Measurements from ENCODE around the gene TRIM60. TPM values are rescaled to one million over a fixed set of nuclear protein-coding genes. Genes with fewer than 3 reads are reported as not detected.

The TRIM60 gene
- total and polyA plus RNA-seq, 2 donors (not counting 3 experiments of a cell fraction or from before 2014, with no cell fraction given): not detected

- Histone ChIP-seq H3K4me1 (ENCODE audit: control insufficient read depth, extremely low read depth, insufficient read depth, low read length) (no peaks in the 10 kb centered on the region), H3K4me2 (ENCODE audit: insufficient read depth, low read length) (no peak overlapping the region), H4K20me1 (replicated peaks; ENCODE audit: control insufficient read depth, extremely low read depth, insufficient read depth, low read length) (no peaks in the 10 kb centered on the region), H3K4me3 (replicated peaks in 1 of 3; ENCODE audit: insufficient read depth in 1 of 3, low read depth in 1 of 3, low read length in 3 of 3) (no peak overlapping the region), H2AFZ (ENCODE audit: low read depth, low read length) (no peak overlapping the region), H3K9ac (replicated peaks; ENCODE audit: extremely low read depth, insufficient read depth, low read length) (no peak overlapping the region), H3K79me2 (ENCODE audit: control insufficient read depth, insufficient read depth, low read length) (no peaks in the 10 kb centered on the region), H3K27me3 (ENCODE audit: control insufficient read depth in 2 of 2, insufficient read depth in 2 of 2, low read length in 2 of 2) (no peaks in the 10 kb centered on the region), H3K9me3 (replicated peaks; ENCODE audit: control insufficient read depth, insufficient read depth, low read length) (no peaks in the 10 kb centered on the region), H3K9me1 (replicated peaks; ENCODE audit: control insufficient read depth, extremely low read depth, insufficient read depth, low read length) (no peaks in the 10 kb centered on the region), H3K27ac (ENCODE audit: insufficient read depth, low read depth, low read length) (no peak overlapping the region), H3K36me3 (ENCODE audit: control insufficient read depth in 2 of 2, extremely low read depth in 1 of 2, insufficient read depth in 2 of 2, low read length in 2 of 2) (no peaks in the 10 kb centered on the region)
- POLR2A ChIA-PET: no interaction called here
- DNase-seq (ENCODE audit: low read depth, low spot score): no peak
- TF ChIP-seq POLR2AphosphoS5 (IDR thresholded peaks at IDR 0.05; ENCODE audit: insufficient read depth, low read depth, low read length) (no peak), MYC (IDR thresholded peaks at IDR 0.05; ENCODE audit: low read depth, low read length) (no peak), EZH2 (IDR thresholded peaks at IDR 0.05; ENCODE audit: borderline replicate concordance, low read depth, low read length, severe bottlenecking) (no peak), FOS (IDR thresholded peaks at IDR 0.05; ENCODE audit: borderline replicate concordance, insufficient read depth, low read length) (no peak), MAX (IDR thresholded peaks at IDR 0.05; ENCODE audit: insufficient read depth, insufficient read length) (no peak), GATA2 (IDR thresholded peaks at IDR 0.05; ENCODE audit: insufficient read depth, insufficient read length, low read depth, low read length) (no peak), JUN (IDR thresholded peaks at IDR 0.05; ENCODE audit: borderline replicate concordance, insufficient read depth, insufficient read length, low read depth) (no peak), CTCF (IDR thresholded peaks at IDR 0.05; ENCODE audit: extremely low read depth in 1 of 2, insufficient read depth in 1 of 2, low read depth in 1 of 2, low read length in 2 of 2) (no peak), POLR2A (IDR thresholded peaks at IDR 0.05; ENCODE audit: low read depth, low read length) (no peak)
- intact Hi-C loops (cut with micrococcal nuclease): no loop called here
- FAIRE-seq: no peak
- no TSS peak for BruUV-seq (replicated peaks)
- dilution Hi-C loops (cut with MboI; ENCODE audit: extremely low pct_ligation_motif_present, low sequenced_read_pairs): no loop called here
- CTCF ChIA-PET: no interaction called here
Observed at GRCh38 chr4:165009493-165010227, 22.1 kb upstream of the TRIM60 start.

All from endothelial cell of umbilical vein (primary cell).